ENCODE measurements around the gene TADA3. TPM values are rescaled to one million over a fixed set of nuclear protein-coding genes. Genes with fewer than 3 reads are reported as not detected.

Gene TADA3
- total and polyA plus RNA-seq, 9 of the 15 experiments (the other 6 are each of a cell fraction or from before 2014, with no cell fraction given), result 4.1 to 110 (median 74.8) TPM

DNA sequence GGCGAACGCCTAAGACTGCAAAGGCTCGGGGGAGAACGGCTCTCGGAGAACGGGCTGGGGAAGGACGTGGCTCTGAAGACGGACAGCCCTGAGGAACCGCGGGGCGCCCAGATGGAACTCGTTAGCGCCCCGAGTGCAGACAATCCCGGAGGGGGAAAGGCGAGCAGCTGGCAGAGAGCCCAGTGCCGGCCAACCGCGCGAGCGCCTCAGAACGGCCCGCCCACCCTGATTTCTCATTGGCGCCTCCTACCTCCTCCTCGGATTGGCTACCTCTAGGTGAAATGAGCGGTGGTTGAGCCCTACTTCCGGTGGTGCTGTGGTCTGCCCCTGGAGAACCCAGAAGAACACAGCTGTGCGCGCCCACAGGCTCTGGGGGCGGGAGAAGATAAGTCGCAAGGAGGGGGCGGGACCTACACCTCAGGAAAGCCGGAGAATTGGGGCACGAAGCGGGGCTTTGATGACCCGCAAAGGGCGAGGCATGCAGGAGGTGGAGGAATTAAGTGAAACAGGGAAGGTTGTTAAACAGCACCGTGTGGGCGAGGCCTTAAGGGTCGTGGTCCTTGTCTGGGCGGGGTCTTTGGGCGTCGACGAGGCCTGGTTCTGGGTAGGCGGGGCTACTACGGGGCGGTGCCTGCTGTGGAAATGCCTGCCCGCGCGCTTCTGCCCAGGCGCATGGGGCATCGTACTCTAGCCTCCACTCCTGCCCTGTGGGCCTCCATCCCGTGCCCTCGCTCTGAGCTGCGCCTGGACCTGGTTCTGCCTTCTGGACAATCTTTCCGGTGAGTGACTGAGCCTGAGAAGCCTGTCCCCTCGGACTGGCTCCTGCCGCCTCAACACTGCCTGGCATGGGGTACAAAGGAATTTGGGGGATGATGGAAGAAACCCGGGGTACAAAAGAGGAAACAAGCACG lies 42.4 kb downstream of the TADA3 start, which contains the start of gene OGG1 (continued):
- TF ChIP-seq, protein P1, sequence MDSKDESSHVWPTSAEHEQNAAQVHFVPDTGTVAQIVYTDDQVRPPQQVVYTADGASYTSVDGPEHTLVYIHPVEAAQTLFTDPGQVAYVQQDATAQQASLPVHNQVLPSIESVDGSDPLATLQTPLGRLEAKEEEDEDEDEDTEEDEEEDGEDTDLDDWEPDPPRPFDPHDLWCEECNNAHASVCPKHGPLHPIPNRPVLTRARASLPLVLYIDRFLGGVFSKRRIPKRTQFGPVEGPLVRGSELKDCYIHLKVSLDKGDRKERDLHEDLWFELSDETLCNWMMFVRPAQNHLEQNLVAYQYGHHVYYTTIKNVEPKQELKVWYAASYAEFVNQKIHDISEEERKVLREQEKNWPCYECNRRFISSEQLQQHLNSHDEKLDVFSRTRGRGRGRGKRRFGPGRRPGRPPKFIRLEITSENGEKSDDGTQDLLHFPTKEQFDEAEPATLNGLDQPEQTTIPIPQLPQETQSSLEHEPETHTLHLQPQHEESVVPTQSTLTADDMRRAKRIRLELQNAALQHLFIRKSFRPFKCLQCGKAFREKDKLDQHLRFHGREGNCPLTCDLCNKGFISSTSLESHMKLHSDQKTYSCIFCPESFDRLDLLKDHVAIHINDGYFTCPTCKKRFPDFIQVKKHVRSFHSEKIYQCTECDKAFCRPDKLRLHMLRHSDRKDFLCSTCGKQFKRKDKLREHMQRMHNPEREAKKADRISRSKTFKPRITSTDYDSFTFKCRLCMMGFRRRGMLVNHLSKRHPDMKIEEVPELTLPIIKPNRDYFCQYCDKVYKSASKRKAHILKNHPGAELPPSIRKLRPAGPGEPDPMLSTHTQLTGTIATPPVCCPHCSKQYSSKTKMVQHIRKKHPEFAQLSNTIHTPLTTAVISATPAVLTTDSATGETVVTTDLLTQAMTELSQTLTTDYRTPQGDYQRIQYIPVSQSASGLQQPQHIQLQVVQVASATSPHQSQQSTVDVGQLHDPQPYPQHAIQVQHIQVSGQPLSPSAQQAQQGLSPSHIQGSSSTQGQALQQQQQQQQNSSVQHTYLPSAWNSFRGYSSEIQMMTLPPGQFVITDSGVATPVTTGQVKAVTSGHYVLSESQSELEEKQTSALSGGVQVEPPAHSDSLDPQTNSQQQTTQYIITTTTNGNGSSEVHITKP (IDR thresholded peaks at IDR 0.05; ENCODE audit: partially characterized antibody), result peak; percentile 97
- TF ChIP-seq SOX6 (IDR thresholded peaks at IDR 0.05) (no peak), PHF21A (IDR thresholded peaks at IDR 0.05; ENCODE audit: borderline replicate concordance, low read depth) (no peak), FOXA1 (IDR thresholded peaks at IDR 0.05; ENCODE audit: borderline replicate concordance) (no peak), ZNF444 (CRISPR knock-in tag; IDR thresholded peaks at IDR 0.05) (no peak), FOS (IDR thresholded peaks at IDR 0.05; ENCODE audit: extremely low read depth, insufficient read length) (peak; percentile 71), COPS2 (conservative IDR thresholded peaks at IDR 0.05) (no peak), JUNB (CRISPR knock-in tag; conservative IDR thresholded peaks at IDR 0.05) (no peak), ZNF124 (CRISPR knock-in tag; IDR thresholded peaks at IDR 0.05) (no peak), RUNX1 (IDR thresholded peaks at IDR 0.05; ENCODE audit: low read depth) (no peak), ZNF324 (CRISPR knock-in tag; IDR thresholded peaks at IDR 0.05) (no peak; the same call in 1 of the 2 replicates), ZNF75A (CRISPR knock-in tag; IDR thresholded peaks at IDR 0.05) (no peak), TOE1 (IDR thresholded peaks at IDR 0.05; ENCODE audit: borderline replicate concordance) (peak; percentile 53; the same call in 1 of the 2 replicates), TOE1 (CRISPR knock-in tag; IDR thresholded peaks at IDR 0.05; ENCODE audit: borderline replicate concordance, low read depth) (no peak), ARNT (IDR thresholded peaks at IDR 0.05) (no peak), POLR2G (IDR thresholded peaks at IDR 0.05; ENCODE audit: low read depth, low read length) (peak; percentile 93), SMARCE1 (IDR thresholded peaks at IDR 0.05) (peak; percentile 54), ZNF778 (CRISPR knock-in tag; IDR thresholded peaks at IDR 0.05) (no peak), PPARD (CRISPR knock-in tag; IDR thresholded peaks at IDR 0.05) (no peak), TCF7L2 (IDR thresholded peaks at IDR 0.05; ENCODE audit: low read depth, low read length) (peak; percentile 65; the same call in 1 of the 2 replicates), ZNF175 (CRISPR knock-in tag; IDR thresholded peaks at IDR 0.05; ENCODE audit: low read depth) (no peak)
- TF ChIP-seq, protein P2, sequence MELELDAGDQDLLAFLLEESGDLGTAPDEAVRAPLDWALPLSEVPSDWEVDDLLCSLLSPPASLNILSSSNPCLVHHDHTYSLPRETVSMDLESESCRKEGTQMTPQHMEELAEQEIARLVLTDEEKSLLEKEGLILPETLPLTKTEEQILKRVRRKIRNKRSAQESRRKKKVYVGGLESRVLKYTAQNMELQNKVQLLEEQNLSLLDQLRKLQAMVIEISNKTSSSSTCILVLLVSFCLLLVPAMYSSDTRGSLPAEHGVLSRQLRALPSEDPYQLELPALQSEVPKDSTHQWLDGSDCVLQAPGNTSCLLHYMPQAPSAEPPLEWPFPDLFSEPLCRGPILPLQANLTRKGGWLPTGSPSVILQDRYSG (tag; conservative IDR thresholded peaks at IDR 0.05; ENCODE audit: low read depth), result no peak
- TF ChIP-seq, protein P3, sequence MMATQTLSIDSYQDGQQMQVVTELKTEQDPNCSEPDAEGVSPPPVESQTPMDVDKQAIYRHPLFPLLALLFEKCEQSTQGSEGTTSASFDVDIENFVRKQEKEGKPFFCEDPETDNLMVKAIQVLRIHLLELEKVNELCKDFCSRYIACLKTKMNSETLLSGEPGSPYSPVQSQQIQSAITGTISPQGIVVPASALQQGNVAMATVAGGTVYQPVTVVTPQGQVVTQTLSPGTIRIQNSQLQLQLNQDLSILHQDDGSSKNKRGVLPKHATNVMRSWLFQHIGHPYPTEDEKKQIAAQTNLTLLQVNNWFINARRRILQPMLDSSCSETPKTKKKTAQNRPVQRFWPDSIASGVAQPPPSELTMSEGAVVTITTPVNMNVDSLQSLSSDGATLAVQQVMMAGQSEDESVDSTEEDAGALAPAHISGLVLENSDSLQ (IDR thresholded peaks at IDR 0.05), result peak; percentile 81
- TF ChIP-seq, protein P4, sequence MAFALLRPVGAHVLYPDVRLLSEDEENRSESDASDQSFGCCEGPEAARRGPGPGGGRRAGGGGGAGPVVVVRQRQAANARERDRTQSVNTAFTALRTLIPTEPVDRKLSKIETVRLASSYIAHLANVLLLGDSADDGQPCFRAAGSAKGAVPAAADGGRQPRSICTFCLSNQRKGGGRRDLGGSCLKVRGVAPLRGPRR (CRISPR knock-in tag; IDR thresholded peaks at IDR 0.05), result no peak

Data from K562 (cell line).